Liver (tissue), 9 donors: ENCODE measurements around the gene TMCO4. TPM values are rescaled to one million over a fixed set of nuclear protein-coding genes. Genes with fewer than 3 reads are reported as not detected.

Experiments
- DNase-seq: peaks from one replicate; pipeline ENCODE4 v3.0.0-alpha.2; 2017; ENCODE audit warnings: low spot score
- H3K27ac ChIP-seq, 2 donors: one replicate each; pipeline ENCODE4 v1.7.0; 2013; ENCODE audit warnings: inconsistent platforms in 2 of 2, low read length in 2 of 2, control low read depth in 1 of 2, low read depth in 1 of 2, mild to moderate bottlenecking in 1 of 2
- H3K27me3 ChIP-seq, 4 donors: one replicate each; pipeline versions ENCODE4 v1.6.1 to v1.7.0; 2013; ENCODE audit warnings: low read length in 3 of 4, inconsistent platforms in 1 of 4, mild to moderate bottlenecking in 1 of 4, moderate library complexity in 1 of 4; ENCODE audit not compliant: control insufficient read depth in 4 of 4, insufficient read depth in 4 of 4
- H3K36me3 ChIP-seq, 4 donors: one replicate each; pipeline versions ENCODE4 v1.6.1 to v1.7.0; 2013; ENCODE audit warnings: low read length in 3 of 4, mild to moderate bottlenecking in 3 of 4, low read depth in 1 of 4, moderate library complexity in 1 of 4; ENCODE audit not compliant: control insufficient read depth in 4 of 4, insufficient read depth in 3 of 4
- H3K4me1 ChIP-seq, 4 donors: one replicate each; pipeline versions ENCODE4 v1.6.1 to v1.7.0; 2013; ENCODE audit warnings: low read length in 3 of 4, mild to moderate bottlenecking in 3 of 4, moderate library complexity in 1 of 4; ENCODE audit not compliant: control insufficient read depth in 4 of 4, insufficient read depth in 4 of 4
- H3K4me3 ChIP-seq, 3 donors: one replicate each; pipeline versions ENCODE4 v1.6.1 to v1.7.0; 2013; ENCODE audit warnings: low read length in 3 of 3, control low read depth in 1 of 3, low read depth in 1 of 3, mild to moderate bottlenecking in 1 of 3
- H3K9ac ChIP-seq, 2 donors: one replicate each; pipeline ENCODE4 v1.7.0; 2013; ENCODE audit warnings: low read length in 2 of 2, mild to moderate bottlenecking in 2 of 2, moderate library complexity in 2 of 2, control low read depth in 1 of 2, low read depth in 1 of 2
- H3K9me3 ChIP-seq, 4 donors: one replicate each; pipeline versions ENCODE4 v1.6.1 to v1.7.0; 2013; ENCODE audit warnings: low read length in 3 of 4; ENCODE audit not compliant: control insufficient read depth in 4 of 4
- EGR1 ChIP-seq, 2 donors: IDR thresholded peaks; 2 replicates each; pipeline ENCODE4 v1.6.1; 2016 to 2018; ENCODE audit warnings: antibody characterized with exemption in 2 of 2, low read depth in 2 of 2
- GABPA ChIP-seq, 2 donors: IDR thresholded peaks in 1 of 2; conservative IDR thresholded peaks in 1 of 2; 2 replicates each; pipeline ENCODE4 v1.6.1; 2016; ENCODE audit warnings: antibody characterized with exemption in 2 of 2, mild to moderate bottlenecking in 1 of 2, moderate library complexity in 1 of 2
- HNF4A ChIP-seq, 2 donors: conservative IDR thresholded peaks; 2 replicates each; pipeline ENCODE4 v1.6.1; 2016; ENCODE audit warnings: antibody characterized with exemption in 2 of 2, mild to moderate bottlenecking in 2 of 2
- JUND ChIP-seq, 2 donors: IDR thresholded peaks; 2 replicates each; pipeline ENCODE4 v1.6.1; 2016; ENCODE audit warnings: antibody characterized with exemption in 2 of 2
- SP1 ChIP-seq: IDR thresholded peaks from 2 replicates; pipeline ENCODE4 v1.6.1; 2018; ENCODE audit warnings: antibody characterized with exemption, mild to moderate bottlenecking
- YY1 ChIP-seq: IDR thresholded peaks from 2 replicates; pipeline ENCODE4 v1.6.1; 2016; ENCODE audit warnings: antibody characterized with exemption, mild to moderate bottlenecking
- WGBS: extraction: QIAGEN DNeasy Blood & Tissue Kit; methylation state at CpG from one replicate; pipeline ENCODE4 v1.1.7; 2013; 5-methylcytosine and 5-hydroxymethylcytosine counted together
- polyA plus RNA-seq, 2 donors: library from polyadenylated mRNA; stranded (reverse) in 1 of 2; unstranded in 1 of 2; fragments of 200-250 nt in 1 of 2; fragments of >200 nt in 1 of 2; fragmentation: Nextera tagmentation in 1 of 2; extraction: Ambion mirVana in 1 of 2; gene quantifications; one replicate each; pipeline versions ENCODE4 v1.2.1 to v1.2.3, GENCODE V29; 2013 to 2015
- total RNA-seq, 2 donors: library from RNA; depleted of rRNA; stranded (reverse); fragments of >200 nt; gene quantifications; one replicate each; pipeline ENCODE4 v1.2.3, GENCODE V29; 2014
- TF ChIP-seq, protein P1 (sequence below): IDR thresholded peaks from 2 replicates; pipeline ENCODE4 v1.6.1; 2016; ENCODE audit warnings: antibody characterized with exemption, mild to moderate bottlenecking
- TF ChIP-seq, protein P2 (sequence below): IDR thresholded peaks from 2 replicates; pipeline ENCODE4 v1.6.1; 2016; ENCODE audit warnings: antibody characterized with exemption
- TF ChIP-seq, protein P3 (sequence below): fragments of 150-350 bp; IDR thresholded peaks from 2 replicates; pipeline ENCODE4 v1.5.1; 2017; ENCODE audit warnings: improper control_type of control experiment, low read depth, low read length; ENCODE audit not compliant: missing input control
- TF ChIP-seq, protein P4 (sequence below): IDR thresholded peaks from 2 replicates; pipeline ENCODE4 v1.6.1; 2016; ENCODE audit warnings: antibody characterized with exemption
- TF ChIP-seq, protein P5 (sequence below): IDR thresholded peaks from 2 replicates; pipeline ENCODE4 v1.6.1; 2016; ENCODE audit warnings: antibody characterized with exemption
- donor health status: healthy.
- donor health status: healthy.
- donor health status: healthy.
- donor health status: healthy.
- donor health status: healthy.

Gene TMCO4
- total and polyA plus RNA-seq, 4 donors: 4.0 to 9.5 (median 6.0) TPM

DNA sequence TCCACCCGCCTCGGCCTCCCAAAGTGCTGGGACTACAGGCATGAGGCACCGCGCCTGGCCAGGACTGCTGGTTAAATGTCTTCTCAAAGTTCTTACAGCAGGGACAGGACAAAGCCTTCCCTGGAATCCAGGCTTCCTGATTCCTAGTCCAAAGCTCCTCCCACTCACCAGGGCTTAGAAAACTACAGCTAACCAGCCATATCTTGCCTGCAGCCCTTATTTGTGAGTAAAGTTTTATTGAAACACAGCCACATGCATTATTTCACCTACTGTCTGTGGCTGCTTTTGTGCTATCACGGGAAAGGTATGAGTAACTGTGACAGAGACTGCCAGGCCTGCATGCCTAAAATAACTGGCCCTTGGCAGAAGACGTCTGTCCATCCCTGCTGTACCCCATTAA lies 24.4 kb downstream of the TMCO4 start:
- H3K9ac ChIP-seq: no peak overlapping the region
- peaks cover 1 to 31% (median 17%) of the 10 kb centered on the region in 4 donors for H3K36me3 ChIP-seq
- H3K4me1 ChIP-seq: no peaks in the 10 kb centered on the region

DNA sequence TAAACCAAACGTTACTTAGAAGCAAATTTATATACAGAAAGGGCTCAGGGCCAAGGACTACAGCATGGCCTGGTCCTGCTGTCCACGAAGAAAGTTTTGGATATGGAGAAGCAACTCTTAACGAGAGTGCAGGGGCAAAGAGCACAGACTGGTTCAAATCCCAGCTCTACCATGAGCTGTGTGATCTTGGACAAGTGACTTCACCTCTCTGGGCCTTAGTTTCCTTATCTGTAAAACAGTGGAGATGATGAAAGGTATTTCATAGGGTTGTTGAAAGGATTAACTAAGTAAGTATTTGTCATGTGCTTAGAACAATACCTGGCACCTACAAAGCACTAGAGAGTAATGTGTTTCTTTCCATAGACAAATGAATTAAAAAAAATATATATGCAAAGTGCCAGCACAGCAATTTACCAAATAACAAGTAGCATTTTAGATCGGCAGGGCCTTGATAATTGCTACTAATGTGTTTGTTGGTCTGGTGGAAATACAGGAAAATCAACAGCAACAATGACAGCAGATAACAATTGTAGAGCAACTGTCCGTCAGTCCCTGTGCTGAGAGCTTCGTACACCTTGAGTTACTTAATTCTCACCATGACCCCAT lies 25.4 kb downstream of the TMCO4 start:
- no peak for TF ChIP-seq YY1
- TF ChIP-seq, protein P1, sequence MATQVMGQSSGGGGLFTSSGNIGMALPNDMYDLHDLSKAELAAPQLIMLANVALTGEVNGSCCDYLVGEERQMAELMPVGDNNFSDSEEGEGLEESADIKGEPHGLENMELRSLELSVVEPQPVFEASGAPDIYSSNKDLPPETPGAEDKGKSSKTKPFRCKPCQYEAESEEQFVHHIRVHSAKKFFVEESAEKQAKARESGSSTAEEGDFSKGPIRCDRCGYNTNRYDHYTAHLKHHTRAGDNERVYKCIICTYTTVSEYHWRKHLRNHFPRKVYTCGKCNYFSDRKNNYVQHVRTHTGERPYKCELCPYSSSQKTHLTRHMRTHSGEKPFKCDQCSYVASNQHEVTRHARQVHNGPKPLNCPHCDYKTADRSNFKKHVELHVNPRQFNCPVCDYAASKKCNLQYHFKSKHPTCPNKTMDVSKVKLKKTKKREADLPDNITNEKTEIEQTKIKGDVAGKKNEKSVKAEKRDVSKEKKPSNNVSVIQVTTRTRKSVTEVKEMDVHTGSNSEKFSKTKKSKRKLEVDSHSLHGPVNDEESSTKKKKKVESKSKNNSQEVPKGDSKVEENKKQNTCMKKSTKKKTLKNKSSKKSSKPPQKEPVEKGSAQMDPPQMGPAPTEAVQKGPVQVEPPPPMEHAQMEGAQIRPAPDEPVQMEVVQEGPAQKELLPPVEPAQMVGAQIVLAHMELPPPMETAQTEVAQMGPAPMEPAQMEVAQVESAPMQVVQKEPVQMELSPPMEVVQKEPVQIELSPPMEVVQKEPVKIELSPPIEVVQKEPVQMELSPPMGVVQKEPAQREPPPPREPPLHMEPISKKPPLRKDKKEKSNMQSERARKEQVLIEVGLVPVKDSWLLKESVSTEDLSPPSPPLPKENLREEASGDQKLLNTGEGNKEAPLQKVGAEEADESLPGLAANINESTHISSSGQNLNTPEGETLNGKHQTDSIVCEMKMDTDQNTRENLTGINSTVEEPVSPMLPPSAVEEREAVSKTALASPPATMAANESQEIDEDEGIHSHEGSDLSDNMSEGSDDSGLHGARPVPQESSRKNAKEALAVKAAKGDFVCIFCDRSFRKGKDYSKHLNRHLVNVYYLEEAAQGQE: no peak
- no peak for TF ChIP-seq JUND (IDR thresholded peaks at IDR 0.05)
- Histone ChIP-seq H3K27ac (no peak overlapping the region), H3K9ac (no peak overlapping the region), H3K36me3 (peaks cover 0 to 27% (median 18%) of the 10 kb centered on the region in 4 donors), H3K4me1 (no peaks in the 10 kb centered on the region), H3K4me3 (no peak overlapping the region), H3K27me3 (no peaks in the 10 kb centered on the region), H3K9me3 (no peaks in the 10 kb centered on the region)
- 85% methylated on average over 6 of the region's 6 CpGs for WGBS
- DNase-seq: no peak

More for the DNA sequence above, 24.4 kb downstream of the TMCO4 start:
- Histone ChIP-seq H3K9me3 (no peaks in the 10 kb centered on the region), H3K27ac (no peak overlapping the region), H3K4me3 (no peak overlapping the region), H3K27me3 (no peaks in the 10 kb centered on the region)
- TF ChIP-seq HNF4A (conservative IDR thresholded peaks at IDR 0.05): no peak
- TF ChIP-seq GABPA (IDR thresholded peaks at IDR 0.05 in 1 of 2, conservative IDR thresholded peaks at IDR 0.05 in 1 of 2): no peak
- TF ChIP-seq, protein P2, sequence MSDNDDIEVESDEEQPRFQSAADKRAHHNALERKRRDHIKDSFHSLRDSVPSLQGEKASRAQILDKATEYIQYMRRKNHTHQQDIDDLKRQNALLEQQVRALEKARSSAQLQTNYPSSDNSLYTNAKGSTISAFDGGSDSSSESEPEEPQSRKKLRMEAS: no peak
- TF ChIP-seq, protein P3, sequence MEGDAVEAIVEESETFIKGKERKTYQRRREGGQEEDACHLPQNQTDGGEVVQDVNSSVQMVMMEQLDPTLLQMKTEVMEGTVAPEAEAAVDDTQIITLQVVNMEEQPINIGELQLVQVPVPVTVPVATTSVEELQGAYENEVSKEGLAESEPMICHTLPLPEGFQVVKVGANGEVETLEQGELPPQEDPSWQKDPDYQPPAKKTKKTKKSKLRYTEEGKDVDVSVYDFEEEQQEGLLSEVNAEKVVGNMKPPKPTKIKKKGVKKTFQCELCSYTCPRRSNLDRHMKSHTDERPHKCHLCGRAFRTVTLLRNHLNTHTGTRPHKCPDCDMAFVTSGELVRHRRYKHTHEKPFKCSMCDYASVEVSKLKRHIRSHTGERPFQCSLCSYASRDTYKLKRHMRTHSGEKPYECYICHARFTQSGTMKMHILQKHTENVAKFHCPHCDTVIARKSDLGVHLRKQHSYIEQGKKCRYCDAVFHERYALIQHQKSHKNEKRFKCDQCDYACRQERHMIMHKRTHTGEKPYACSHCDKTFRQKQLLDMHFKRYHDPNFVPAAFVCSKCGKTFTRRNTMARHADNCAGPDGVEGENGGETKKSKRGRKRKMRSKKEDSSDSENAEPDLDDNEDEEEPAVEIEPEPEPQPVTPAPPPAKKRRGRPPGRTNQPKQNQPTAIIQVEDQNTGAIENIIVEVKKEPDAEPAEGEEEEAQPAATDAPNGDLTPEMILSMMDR: no peak
- DNase-seq: no peak
- 94% methylated on average over 6 of the region's 6 CpGs for WGBS

DNA sequence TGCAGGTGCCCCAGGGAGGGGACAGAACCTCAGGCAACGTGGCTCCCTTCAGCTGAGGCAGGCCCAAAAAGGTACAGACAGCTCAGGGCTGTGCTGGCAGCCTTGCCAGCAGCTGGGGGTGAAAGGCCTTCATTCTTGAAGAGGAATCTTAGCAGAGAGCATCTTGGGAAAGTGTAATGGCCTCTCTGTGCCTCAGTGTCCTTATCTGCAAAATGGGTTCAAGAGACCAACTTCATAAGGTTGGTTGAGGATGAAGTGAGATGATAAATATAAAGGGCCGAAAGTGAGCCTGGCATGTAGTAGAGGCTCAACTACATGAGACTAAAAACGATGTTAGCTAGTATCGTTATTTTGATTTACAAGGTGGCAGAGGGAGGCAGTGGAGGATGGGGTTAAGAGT lies 26.2 kb downstream of the TMCO4 start:
- Histone ChIP-seq H3K27ac (no peak overlapping the region), H3K36me3 (peaks cover 0 to 21% (median 13%) of the 10 kb centered on the region in 4 donors), H3K4me1 (no peaks in the 10 kb centered on the region), H3K9me3 (no peaks in the 10 kb centered on the region), H3K9ac (no peak overlapping the region), H3K27me3 (no peaks in the 10 kb centered on the region), H3K4me3 (no peak overlapping the region)
- WGBS: 94% methylated on average over 4 of the region's 4 CpGs
- TF ChIP-seq, protein P1: no peak
- TF ChIP-seq, protein P2: no peak
- TF ChIP-seq GABPA (IDR thresholded peaks at IDR 0.05 in 1 of 2, conservative IDR thresholded peaks at IDR 0.05 in 1 of 2) (no peak), YY1 (no peak), SP1 (no peak), JUND (IDR thresholded peaks at IDR 0.05) (no peak), EGR1 (IDR thresholded peaks at IDR 0.05; ENCODE audit: low read depth in 2 of 2) (no peak)
- TF ChIP-seq, protein P4, sequence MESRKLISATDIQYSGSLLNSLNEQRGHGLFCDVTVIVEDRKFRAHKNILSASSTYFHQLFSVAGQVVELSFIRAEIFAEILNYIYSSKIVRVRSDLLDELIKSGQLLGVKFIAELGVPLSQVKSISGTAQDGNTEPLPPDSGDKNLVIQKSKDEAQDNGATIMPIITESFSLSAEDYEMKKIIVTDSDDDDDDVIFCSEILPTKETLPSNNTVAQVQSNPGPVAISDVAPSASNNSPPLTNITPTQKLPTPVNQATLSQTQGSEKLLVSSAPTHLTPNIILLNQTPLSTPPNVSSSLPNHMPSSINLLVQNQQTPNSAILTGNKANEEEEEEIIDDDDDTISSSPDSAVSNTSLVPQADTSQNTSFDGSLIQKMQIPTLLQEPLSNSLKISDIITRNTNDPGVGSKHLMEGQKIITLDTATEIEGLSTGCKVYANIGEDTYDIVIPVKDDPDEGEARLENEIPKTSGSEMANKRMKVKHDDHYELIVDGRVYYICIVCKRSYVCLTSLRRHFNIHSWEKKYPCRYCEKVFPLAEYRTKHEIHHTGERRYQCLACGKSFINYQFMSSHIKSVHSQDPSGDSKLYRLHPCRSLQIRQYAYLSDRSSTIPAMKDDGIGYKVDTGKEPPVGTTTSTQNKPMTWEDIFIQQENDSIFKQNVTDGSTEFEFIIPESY: no peak
- TF ChIP-seq, protein P5, sequence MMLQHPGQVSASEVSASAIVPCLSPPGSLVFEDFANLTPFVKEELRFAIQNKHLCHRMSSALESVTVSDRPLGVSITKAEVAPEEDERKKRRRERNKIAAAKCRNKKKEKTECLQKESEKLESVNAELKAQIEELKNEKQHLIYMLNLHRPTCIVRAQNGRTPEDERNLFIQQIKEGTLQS: no peak
- DNase-seq: no peak
